ENCODE results near the gene VTA1. TPM values are rescaled to one million over a fixed set of nuclear protein-coding genes. Genes with fewer than 3 reads are reported as not detected.

VTA1 gene
- total RNA-seq, 4 donors from 2014 or later = 42.2 to 55.0 (median 50.2) TPM

DNA sequence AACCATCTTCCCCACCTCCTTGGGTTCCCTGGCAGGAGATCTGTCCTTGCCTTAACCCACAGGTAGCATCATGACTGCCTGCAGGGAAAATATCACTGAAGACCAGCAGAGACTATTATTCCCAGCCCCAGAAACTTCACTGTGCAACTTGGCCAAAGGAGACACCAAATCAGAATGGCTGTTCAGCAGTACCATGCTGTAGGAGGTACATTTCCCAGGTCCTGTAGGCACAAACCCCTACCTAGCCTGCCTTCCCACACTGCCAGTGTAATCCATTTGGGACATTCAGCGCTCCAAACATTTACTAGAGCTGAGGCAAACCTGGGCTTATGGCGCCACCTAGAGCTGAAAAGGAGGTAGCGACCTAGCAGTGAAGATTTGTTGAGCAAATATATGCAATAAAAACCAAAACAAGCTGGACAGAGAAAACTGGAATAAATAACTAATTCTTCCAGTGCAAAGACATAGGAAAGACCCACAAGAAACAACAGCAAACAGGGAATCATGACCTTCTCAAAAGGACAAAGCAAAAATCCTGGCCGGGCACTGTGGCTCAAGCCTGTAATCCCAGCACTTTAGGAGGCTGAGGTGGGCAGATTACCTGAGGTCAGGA is 60.3 kb downstream of the VTA1 start:
- no peaks in the 10 kb centered on the region for H3K27me3 ChIP-seq
- no peaks in the 10 kb centered on the region for H3K9me3 ChIP-seq
- no peak for DNase-seq
- no peak overlapping the region for H3K4me3 ChIP-seq
- H3K27ac ChIP-seq = no peak overlapping the region
- WGBS, 2 donors = 62 to 80% methylated on average over 4 of the region's 4 CpGs
- peaks cover 0 to 90% (median 5%) of the 10 kb centered on the region in 3 donors for H3K36me3 ChIP-seq
- H3K4me1 ChIP-seq = no peaks in the 10 kb centered on the region
- no peak for TF ChIP-seq POLR2A (IDR thresholded peaks at IDR 0.05)
- TF ChIP-seq, protein P1, sequence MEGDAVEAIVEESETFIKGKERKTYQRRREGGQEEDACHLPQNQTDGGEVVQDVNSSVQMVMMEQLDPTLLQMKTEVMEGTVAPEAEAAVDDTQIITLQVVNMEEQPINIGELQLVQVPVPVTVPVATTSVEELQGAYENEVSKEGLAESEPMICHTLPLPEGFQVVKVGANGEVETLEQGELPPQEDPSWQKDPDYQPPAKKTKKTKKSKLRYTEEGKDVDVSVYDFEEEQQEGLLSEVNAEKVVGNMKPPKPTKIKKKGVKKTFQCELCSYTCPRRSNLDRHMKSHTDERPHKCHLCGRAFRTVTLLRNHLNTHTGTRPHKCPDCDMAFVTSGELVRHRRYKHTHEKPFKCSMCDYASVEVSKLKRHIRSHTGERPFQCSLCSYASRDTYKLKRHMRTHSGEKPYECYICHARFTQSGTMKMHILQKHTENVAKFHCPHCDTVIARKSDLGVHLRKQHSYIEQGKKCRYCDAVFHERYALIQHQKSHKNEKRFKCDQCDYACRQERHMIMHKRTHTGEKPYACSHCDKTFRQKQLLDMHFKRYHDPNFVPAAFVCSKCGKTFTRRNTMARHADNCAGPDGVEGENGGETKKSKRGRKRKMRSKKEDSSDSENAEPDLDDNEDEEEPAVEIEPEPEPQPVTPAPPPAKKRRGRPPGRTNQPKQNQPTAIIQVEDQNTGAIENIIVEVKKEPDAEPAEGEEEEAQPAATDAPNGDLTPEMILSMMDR (IDR thresholded peaks at IDR 0.05) = peak; percentile 15 to 82 (median 62)
- intact Hi-C loops (cut with DNase I) = loop anchor here (10.0 kb wide), 1 partner anchor 53 kb away; no protein-coding TSS in a partner anchor

DNA sequence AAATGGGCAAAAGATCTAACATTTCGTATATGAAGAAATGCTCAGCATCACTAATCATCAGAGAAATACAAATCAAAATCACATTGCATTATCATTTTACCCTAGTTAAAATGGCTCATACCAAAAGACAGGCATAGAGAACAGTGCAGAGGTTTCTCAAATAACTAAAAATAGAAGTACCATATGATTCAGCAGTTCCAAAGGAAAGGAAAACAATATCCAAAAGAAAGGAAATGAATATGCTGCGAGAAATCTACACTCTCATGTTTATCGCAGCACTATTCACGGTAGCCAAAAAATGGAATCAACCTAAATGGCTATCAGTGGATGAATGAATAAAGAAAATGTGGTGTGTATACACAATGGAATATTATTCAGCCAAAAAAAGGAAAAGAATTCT is 63.5 kb downstream of the VTA1 start:
- WGBS, 2 donors = 85 to 86% methylated on average over 4 of the region's 4 CpGs
- TF ChIP-seq, protein P1 (IDR thresholded peaks at IDR 0.05) = no peak
- no peak for TF ChIP-seq POLR2A (IDR thresholded peaks at IDR 0.05)

DNA sequence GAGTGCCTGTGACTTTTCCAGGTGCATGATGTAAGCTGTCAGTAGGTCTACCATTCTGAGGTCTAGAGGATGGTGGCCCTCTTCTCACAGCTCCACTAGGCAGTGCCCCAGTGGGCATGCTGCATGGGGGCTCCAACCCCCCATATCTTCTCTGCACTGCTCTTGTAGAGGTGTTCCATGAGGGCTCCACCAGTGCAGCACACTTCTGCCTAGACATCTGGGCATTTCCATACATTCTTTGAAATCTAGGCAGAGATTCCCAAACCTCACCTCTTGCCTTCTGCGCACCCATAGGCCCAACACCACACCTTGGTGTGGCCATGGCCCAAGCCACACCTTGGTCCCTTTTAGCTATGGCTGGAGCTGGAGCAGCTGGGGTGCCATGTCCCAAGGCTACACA is 66.3 kb downstream of the VTA1 start:
- TF ChIP-seq, protein P1 (IDR thresholded peaks at IDR 0.05) = no peak
- TF ChIP-seq POLR2A (IDR thresholded peaks at IDR 0.05) = no peak
- 100% methylated on average over 1 of the region's 1 CpG for WGBS, 2 donors
- Histone ChIP-seq H3K9me3 (no peaks in the 10 kb centered on the region), H3K27ac (no peak overlapping the region), H3K27me3 (no peaks in the 10 kb centered on the region), H3K36me3 (peaks cover under 1 to 76% (median 12%) of the 10 kb centered on the region in 3 donors), H3K4me3 (no peak overlapping the region), H3K4me1 (no peaks in the 10 kb centered on the region)
- intact Hi-C loops (cut with DNase I) = no loop called here
- DNase-seq = no peak

More for the DNA sequence above, 63.5 kb downstream of the VTA1 start:
- no peak overlapping the region for H3K4me3 ChIP-seq
- no peaks in the 10 kb centered on the region for H3K27me3 ChIP-seq
- DNase-seq = no peak
- intact Hi-C loops (cut with DNase I) = no loop called here
- peaks cover 5 to 89% (median 12%) of the 10 kb centered on the region in 3 donors for H3K36me3 ChIP-seq
- H3K27ac ChIP-seq = no peak overlapping the region
- no peaks in the 10 kb centered on the region for H3K4me1 ChIP-seq
- no peaks in the 10 kb centered on the region for H3K9me3 ChIP-seq

DNA sequence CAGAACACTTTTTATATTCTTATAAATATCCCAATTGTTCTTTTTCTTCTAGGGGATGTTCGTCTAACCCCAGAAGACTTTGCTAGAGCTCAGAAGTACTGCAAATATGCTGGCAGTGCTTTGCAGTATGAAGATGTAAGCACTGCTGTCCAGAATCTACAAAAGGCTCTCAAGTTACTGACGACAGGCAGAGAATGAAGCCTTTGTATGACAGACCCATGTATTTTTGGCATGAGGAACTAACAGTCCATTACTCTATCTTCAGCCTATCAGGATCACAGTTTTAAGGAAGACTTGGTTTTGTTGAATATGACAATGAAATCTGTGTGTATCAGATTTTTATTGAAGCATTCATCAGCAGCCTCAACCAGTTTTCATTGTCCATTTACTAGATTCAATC is 71.4 kb downstream of the VTA1 start:
- Histone ChIP-seq H3K27me3 (no peaks in the 10 kb centered on the region), H3K4me3 (no peak overlapping the region), H3K27ac (no peak overlapping the region), H3K9me3 (no peaks in the 10 kb centered on the region), H3K4me1 (no peaks in the 10 kb centered on the region), H3K36me3 (peaks cover 3 to 56% (median 4%) of the 10 kb centered on the region in 3 donors)
- TF ChIP-seq, protein P1 (IDR thresholded peaks at IDR 0.05) = no peak
- no peak for TF ChIP-seq POLR2A (IDR thresholded peaks at IDR 0.05)
- intact Hi-C loops (cut with DNase I) = no loop called here
- WGBS, 2 donors = 85 to 90% methylated on average over 2 of the region's 2 CpGs
- DNase-seq = no peak

DNA sequence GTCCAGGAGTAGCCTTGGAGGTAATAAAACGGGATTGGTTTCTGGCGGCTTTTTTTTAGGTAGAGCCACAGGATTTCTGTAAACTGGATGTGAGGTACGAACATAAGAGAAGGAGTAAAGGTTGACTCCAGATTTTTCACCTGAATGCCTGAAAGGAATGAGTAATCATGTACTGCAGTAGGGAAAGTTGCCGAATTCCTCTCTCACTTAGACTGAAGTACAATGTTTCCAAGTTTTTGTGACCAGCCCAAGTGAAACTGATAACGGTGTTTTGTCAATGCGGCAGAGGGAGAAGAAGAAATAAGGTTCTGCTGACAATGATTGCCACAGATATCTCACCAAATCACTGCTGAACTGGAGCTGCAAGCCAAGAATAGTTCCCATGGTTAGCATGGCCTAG is 75.0 kb downstream of the VTA1 start:
- no peak overlapping the region for H3K27ac ChIP-seq
- H3K36me3 ChIP-seq = peaks cover 0 to 31% (median 4%) of the 10 kb centered on the region in 3 donors
- H3K9me3 ChIP-seq = no peaks in the 10 kb centered on the region
- H3K27me3 ChIP-seq = no peaks in the 10 kb centered on the region
- intact Hi-C loops (cut with DNase I) = no loop called here
- no peak overlapping the region for H3K4me3 ChIP-seq
- 91 to 92% methylated on average over 6 of the region's 6 CpGs for WGBS, 2 donors
- H3K4me1 ChIP-seq = peaks cover 0 to 21% (median 0%) of the 10 kb centered on the region in 3 donors
- no peak for TF ChIP-seq POLR2A (IDR thresholded peaks at IDR 0.05)
- TF ChIP-seq, protein P1 (IDR thresholded peaks at IDR 0.05) = no peak
- no peak for DNase-seq

Measured in esophagus squamous epithelium (tissue), 5 donors.